ENCODE results near the gene STUB1.
A peak's percentile ranks its signal among the peaks of the same experiment; 100 is the strongest.

GRCh38 chr16:660459-661183 lies 19.6 kb upstream of the STUB1 start:
- TF ChIP-seq CTCF (IDR thresholded peaks at IDR 0.05) (peak; percentile 36 to 53 (median 47)), POLR2A (IDR thresholded peaks at IDR 0.05) (peak; percentile 12)

All from right lobe of liver (tissue), 4 donors.